Measurements from ENCODE around the gene SAFB.
"Not testable (repeated sequence)": the region's sequence is repeated elsewhere in the genome, so short reads cannot be mapped to it uniquely, and the experiment has no call there.

SAFB gene

DNA sequence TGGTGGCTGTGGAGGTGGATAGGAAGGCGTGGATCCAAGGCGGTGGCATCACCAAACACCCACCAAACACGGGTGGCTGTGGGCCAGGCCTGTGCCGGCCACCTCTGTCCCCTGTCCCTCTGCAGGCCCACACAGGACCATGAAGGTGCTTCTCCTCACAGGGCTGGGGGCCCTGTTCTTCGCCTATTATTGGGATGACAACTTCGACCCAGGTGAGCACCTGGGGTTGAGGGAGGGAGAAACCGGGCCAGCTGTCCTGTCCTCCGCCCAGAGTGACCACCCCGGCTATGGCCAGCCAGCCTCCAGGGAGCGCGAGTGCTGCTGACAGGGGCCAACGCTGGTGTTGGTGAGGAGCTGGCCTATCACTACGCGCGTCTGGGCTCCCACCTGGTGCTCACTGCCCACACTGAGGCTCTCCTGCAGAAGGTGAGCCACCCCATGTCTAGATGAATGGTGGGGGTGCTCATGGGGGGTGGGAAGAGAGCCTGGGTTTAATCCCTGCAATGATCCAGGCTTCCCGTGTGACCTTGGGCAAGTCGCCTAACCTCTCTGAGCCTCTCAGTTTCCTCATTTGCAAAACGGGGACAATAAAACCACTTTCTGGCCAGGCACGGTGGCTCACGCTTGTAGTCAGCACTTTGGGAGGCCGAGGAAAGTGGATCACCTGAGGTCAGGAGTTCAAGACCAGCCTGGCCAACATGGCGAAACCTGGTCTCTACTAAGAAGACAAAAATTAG, 62.0 kb downstream of the SAFB start:
- DNase-seq (ENCODE audit: low read depth in 2 of 2), result no peak

- DNase-seq (ENCODE audit: low read depth in 2 of 2), result no peak
Observed at GRCh38 chr19:5686326-5686646, 63.4 kb downstream of the SAFB start.

DNA sequence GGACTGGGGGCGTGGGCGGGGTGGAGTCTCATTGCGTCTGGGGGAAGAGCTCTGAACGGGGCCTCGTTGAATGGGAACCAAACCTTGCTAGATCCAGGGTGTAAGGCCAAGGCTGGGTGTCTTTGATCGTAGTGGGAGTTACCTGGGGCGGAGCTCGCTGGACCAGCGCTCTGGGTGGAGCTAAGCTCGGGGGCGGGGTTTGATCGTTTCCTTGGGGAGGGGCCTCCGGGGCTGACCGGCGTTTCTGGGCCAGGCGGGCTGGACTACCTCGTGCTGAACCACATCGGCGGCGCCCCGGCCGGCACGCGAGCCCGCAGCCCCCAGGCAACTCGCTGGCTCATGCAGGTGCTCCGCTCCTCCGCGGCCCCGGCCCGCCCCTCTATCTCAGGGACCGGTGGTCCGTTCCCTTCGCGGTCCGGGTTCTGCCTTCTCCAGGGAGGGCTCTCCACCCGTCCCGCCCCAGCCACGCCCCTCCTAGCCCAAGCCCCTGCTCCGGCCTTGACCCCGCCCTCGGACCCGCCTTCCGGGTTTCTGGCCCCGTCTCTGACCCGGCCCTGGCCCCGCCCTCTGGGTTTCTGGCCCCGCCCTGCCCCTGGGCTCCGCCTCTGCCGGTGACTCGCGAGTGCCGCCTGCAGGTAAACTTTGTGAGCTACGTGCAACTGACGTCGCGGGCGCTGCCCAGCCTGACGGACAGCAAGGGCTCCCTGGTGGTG, 63.9 kb downstream of the SAFB start:
- DNase-seq (ENCODE audit: low read depth in 2 of 2), result peak; percentile 98 to 100

DNA sequence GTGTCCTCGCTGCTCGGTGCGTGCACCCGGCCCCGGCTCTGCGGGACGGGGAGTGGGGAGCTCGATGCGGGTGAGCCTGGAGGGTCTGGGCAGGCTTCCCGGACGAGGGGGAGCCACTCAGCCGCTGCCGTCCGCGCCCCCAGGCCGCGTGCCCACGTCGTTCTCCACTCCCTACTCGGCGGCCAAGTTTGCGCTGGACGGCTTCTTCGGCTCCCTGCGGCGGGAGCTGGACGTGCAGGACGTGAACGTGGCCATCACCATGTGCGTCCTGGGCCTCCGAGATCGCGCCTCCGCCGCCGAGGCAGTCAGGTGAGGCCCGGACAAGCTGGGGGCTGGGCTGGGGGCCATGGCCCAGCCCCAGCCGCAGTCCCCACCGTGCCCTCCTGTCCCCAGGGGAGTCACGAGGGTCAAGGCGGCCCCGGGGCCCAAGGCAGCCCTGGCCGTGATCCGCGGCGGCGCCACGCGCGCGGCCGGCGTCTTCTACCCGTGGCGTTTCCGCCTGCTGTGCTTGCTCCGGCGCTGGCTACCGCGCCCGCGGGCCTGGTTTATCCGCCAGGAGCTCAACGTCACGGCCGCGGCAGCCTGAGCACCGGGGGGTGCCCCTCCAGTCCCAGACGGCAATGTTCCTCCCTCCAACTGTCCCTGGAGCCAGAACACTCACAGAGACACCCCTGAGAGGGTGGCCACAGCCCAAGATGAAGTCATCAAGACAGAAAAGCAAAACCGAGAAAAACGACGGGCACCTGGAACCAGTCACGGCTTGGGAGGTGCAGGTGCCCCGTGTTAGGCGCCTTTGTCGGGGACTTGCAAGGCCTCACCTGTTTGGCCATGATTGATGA, 64.7 kb downstream of the SAFB start:
- no peak for DNase-seq (ENCODE audit: low read depth in 2 of 2)

DNA sequence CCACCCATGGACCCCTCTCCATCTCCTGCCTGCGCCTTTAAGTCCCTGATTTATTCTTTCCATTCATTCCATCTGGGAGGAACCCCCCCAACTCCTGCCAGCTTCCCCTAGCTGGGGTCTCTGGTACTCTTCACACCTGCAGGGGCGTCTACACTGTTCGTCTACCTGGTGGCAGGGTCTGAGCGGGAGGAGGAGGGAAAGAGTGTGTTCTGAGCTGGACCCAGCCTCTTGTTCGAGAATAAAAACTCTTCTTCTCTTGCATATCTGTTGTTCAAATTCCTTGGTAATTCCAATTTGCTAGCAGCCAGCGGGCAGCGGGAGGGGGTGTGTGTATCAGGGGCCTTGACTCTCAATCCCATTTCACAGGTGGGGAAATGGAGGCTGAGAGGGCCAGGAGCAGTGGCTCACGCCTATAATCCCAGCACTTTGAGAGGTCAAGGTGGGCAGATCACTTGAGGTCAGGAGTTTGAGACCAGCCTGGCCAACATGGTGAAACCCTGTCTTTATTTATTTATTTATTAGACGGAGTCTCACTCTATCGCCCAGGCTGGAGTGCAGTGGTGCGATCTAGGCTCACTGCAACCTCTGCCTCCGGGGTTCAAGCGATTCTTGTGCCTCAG, 65.5 kb downstream of the SAFB start:
- not testable (repeated sequence) for DNase-seq (ENCODE audit: low read depth in 2 of 2)

- peak; percentile 97 to 99 for DNase-seq (ENCODE audit: low read depth in 2 of 2)
Observed at GRCh38 chr19:5690125-5690954, 67.5 kb downstream of the SAFB start, which contains the start of gene RPL36. TSS of gene RPL36 (plus strand) at chr19:5690295. CDS start at chr19:5690508, 213 bp downstream.

- peak in 1 of 2 donors; percentile 63 for DNase-seq (ENCODE audit: low read depth in 2 of 2)
Observed at GRCh38 chr19:5690955-5691821, 68.3 kb downstream of the SAFB start.

GRCh38 chr19:5691822-5692722, 69.2 kb downstream of the SAFB start:
- no peak for DNase-seq (ENCODE audit: low read depth in 2 of 2)

GRCh38 chr19:5692723-5693194, 69.9 kb downstream of the SAFB start:
- DNase-seq (ENCODE audit: low read depth in 2 of 2), result no peak

GRCh38 chr19:5693195-5694166, 70.6 kb downstream of the SAFB start:
- no peak for DNase-seq (ENCODE audit: low read depth in 2 of 2)

DNA sequence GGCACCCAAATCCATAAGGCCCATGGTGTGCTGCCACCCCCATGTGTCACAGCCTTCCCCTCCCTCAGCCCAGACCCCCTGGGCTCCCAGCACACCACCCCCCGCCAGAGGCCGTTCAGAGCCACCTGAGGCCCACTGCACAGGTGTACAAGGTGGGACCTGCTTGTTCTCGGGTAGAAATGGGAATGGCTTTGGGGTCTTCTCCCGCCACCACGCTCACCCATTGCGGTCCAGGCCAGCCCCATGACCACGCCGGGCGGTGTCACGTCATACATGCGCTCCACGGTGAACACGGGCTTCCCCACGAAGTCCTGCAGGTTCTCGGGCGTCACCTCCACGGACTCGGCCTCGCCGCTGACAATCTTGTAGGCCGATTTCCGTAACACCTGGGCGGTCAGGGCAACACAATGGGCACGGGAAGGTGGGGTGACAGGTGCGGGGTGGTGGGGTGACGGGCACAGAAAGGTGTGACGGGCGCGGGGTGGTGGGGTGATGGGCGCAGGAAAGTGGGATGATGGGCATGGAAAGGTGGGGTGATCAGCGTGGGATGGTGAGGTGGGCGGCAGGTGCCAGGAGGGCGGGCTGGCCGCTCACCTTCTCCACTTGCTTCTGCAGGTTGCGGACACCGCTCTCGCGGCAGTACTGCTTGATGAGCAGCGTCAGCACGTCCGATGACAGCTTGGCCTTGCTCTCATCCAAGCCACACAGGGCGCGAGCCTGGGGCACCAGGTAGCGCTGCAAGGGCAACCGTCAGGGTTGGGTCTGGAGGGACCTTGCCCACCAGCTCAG, 71.5 kb downstream of the SAFB start:
- DNase-seq (ENCODE audit: low read depth in 2 of 2), result no peak

DNA sequence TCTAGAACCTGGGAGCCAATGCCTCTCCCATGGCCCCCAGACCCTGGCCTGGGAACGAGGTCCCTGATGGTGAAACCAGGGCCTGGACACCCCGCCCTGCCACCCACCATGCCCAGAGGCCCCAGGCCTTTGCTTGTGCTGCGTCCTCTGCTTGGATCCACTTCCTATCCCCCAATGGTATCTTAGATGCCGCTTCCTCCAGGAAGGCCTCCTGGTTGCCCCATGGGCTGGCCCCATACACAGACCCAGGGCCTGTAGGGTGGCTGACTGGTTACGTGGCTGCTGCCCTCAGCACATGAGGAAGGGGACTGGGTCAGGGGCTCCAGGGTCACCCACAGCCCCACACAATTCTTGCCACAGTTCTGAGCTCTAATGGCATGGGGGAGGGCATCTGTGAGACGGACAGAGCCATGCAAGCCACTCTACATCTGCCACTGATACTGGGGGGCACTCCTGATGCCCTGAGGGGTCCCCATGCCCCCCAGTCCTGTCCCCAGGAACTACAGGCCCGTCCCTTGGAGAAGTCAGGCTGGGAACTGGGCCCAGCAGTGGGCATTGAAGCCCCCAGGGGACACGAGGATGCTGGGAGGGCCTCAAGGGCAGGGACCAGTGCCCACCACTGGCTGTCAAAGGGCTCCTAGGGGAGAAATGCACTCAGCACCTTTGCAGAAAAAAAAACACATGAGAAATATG, 72.2 kb downstream of the SAFB start:
- DNase-seq (ENCODE audit: low read depth in 2 of 2), result no peak

DNA sequence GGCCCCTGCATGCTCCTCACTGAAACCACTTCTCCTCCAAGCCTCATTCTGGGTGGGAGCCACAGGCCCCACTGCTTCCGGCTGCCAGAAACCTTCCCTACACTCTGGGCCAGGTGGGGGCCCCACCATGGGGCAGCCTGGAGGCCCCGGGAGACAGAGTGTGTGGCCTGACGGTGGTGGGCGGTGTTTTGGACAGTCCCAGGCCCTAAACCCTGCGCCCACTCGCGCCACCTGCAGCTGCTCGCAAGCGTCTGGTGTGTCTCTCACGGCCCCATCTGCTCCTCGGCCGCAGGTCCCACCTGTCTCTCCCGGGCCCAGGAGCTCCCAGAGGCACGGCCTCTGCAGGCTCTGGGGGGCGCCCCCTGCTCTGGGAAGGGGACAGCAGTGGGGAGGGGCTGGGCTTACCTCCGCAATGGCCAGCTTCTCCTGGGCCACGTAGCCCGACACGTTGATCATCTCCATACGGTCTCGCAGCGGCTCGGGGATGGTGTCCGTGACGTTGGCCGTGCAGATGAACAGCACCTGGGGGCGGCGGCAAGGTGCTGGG, 72.8 kb downstream of the SAFB start:
- DNase-seq (ENCODE audit: low read depth in 2 of 2), result no peak

GRCh38 chr19:5696196-5697021, 73.5 kb downstream of the SAFB start:
- DNase-seq (ENCODE audit: low read depth in 2 of 2), result no peak

All from stimulated activated CD4-positive, alpha-beta T cell treated with anti-CD3 and anti-CD28 coated beads, Interleukin-15, amount 100 ng/mL, for 48 hours (primary cell).